HEK293 (cell line): Measurements from ENCODE around the gene CCL2.

Source experiments
- CTCF ChIA-PET: fragments of 350-600 bp; formaldehyde crosslinking; extraction: SDS; loops from one replicate; lab custom pipeline; 2021; ENCODE audit warnings: antibody characterized with exemption; lab: Yijun Ruan, JAX
- POLR2A ChIA-PET: fragments of 300-600 bp; formaldehyde crosslinking; extraction: SDS; loops from one replicate; lab custom pipeline; 2020; ENCODE audit warnings: antibody characterized with exemption, inconsistent platforms; lab: Yijun Ruan, JAX
- H3K27ac ChIP-seq: fragments of 200-500 bp; sonication (Bioruptor generic); 2 replicates; pipeline ENCODE4 v1.5.1; 2014; ENCODE audit warnings: low read depth, low read length, control low read depth, inconsistent platforms; ENCODE audit errors: extremely low read depth
- H3K36me3 ChIP-seq, 2 experiments: fragments of 200-500 bp in 1 of 2; sonication (Bioruptor generic) in 1 of 2; 1 replicate in 1 of 2; 2 replicates in 1 of 2; pipeline ENCODE4 v1.5.1; 2014 to 2017; ENCODE audit warnings: inconsistent platforms in 2 of 2, low read length in 2 of 2; ENCODE audit not compliant: control insufficient read depth in 2 of 2, insufficient read depth in 1 of 2
- H3K4me1 ChIP-seq: fragments of 200-500 bp; sonication (Bioruptor generic); 2 replicates; pipeline ENCODE4 v1.5.1; 2014; ENCODE audit warnings: mild to moderate bottlenecking, low read length, inconsistent platforms; ENCODE audit not compliant: control insufficient read depth, insufficient read depth
- H3K4me3 ChIP-seq: 2 replicates; pipeline ENCODE4 v1.5.1; 2011; ENCODE audit warnings: low read depth, mild to moderate bottlenecking, control low read depth, low read length, moderate library complexity
- H3K9me3 ChIP-seq: fragments of 200-500 bp; sonication (Bioruptor generic); 2 replicates; pipeline ENCODE4 v1.5.1; 2014; ENCODE audit warnings: low read depth, low read length, inconsistent platforms; ENCODE audit not compliant: control insufficient read depth, insufficient read depth
- BCL11A ChIP-seq: fragments of 450-650 bp; formaldehyde crosslinking; IDR thresholded peaks from 2 replicates; pipeline ENCODE4 v1.5.1; 2016; ENCODE audit warnings: low read depth, missing biosample characterization, missing genetic modification characterization
- GLIS2 ChIP-seq: fragments of 450-650 bp; formaldehyde crosslinking; IDR thresholded peaks from 2 replicates; pipeline ENCODE4 v1.5.1; 2016; ENCODE audit warnings: missing biosample characterization, missing genetic modification characterization
- KLF1 ChIP-seq: fragments of 450-650 bp; formaldehyde crosslinking; IDR thresholded peaks from 2 replicates; pipeline ENCODE4 v1.5.1; 2016; ENCODE audit warnings: missing biosample characterization, missing genetic modification characterization
- KLF16 ChIP-seq: fragments of 450-650 bp; formaldehyde crosslinking; IDR thresholded peaks from 2 replicates; pipeline ENCODE4 v1.5.1; 2017; ENCODE audit warnings: missing biosample characterization, missing genetic modification characterization
- MEIS1 ChIP-seq: sonication (generic); formaldehyde crosslinking; IDR thresholded peaks from 2 replicates; pipeline ENCODE4 v1.8.1; 2022; ENCODE audit warnings: missing genetic modification reagents, mild to moderate bottlenecking, borderline replicate concordance
- PRDM4 ChIP-seq: fragments of 450-650 bp; formaldehyde crosslinking; IDR thresholded peaks from 2 replicates; pipeline ENCODE4 v1.5.1; 2017; ENCODE audit warnings: missing biosample characterization, missing genetic modification characterization
- REPIN1 ChIP-seq: fragments of 450-650 bp; formaldehyde crosslinking; IDR thresholded peaks from 2 replicates; pipeline ENCODE4 v1.5.1; 2017; ENCODE audit warnings: missing biosample characterization, missing genetic modification characterization, low read depth
- SETDB1 ChIP-seq: IDR thresholded peaks from one replicate; pipeline ENCODE4 v1.6.1; 2017; ENCODE audit warnings: mild to moderate bottlenecking, low read length, moderate library complexity, mixed read lengths; ENCODE audit not compliant: insufficient read length
- SP2 ChIP-seq: fragments of 450-650 bp; formaldehyde crosslinking; IDR thresholded peaks from 2 replicates; pipeline ENCODE4 v1.5.1; 2016; ENCODE audit warnings: missing biosample characterization, missing genetic modification characterization
- TCF7L2 ChIP-seq: IDR thresholded peaks from 2 replicates; pipeline ENCODE4 v1.6.1; 2011; ENCODE audit warnings: low read depth, mild to moderate bottlenecking, inconsistent platforms, low read length, moderate library complexity, borderline replicate concordance
- ZBTB20 ChIP-seq: fragments of 450-650 bp; formaldehyde crosslinking; IDR thresholded peaks from 2 replicates; pipeline ENCODE4 v1.5.1; 2016; ENCODE audit warnings: missing biosample characterization, missing genetic modification characterization
- ZFHX2 ChIP-seq: fragments of 450-650 bp; formaldehyde crosslinking; conservative IDR thresholded peaks from 2 replicates; pipeline ENCODE4 v1.5.1; 2016; ENCODE audit warnings: missing biosample characterization, missing genetic modification characterization
- ZNF114 ChIP-seq: fragments of 450-650 bp; formaldehyde crosslinking; IDR thresholded peaks from 2 replicates; pipeline ENCODE4 v1.5.0; 2017; ENCODE audit warnings: missing biosample characterization, missing genetic modification characterization
- ZNF184 ChIP-seq: fragments of 450-650 bp; IDR thresholded peaks from 2 replicates; pipeline ENCODE4 v1.5.1; 2018; ENCODE audit warnings: missing biosample characterization, mild to moderate bottlenecking, missing genetic modification characterization
- ZNF214 ChIP-seq: fragments of 450-650 bp; formaldehyde crosslinking; IDR thresholded peaks from 2 replicates; pipeline ENCODE4 v1.5.1; 2017; ENCODE audit warnings: missing biosample characterization, mild to moderate bottlenecking, missing genetic modification characterization, borderline replicate concordance
- ZNF266 ChIP-seq: fragments of 450-650 bp; formaldehyde crosslinking; IDR thresholded peaks from 2 replicates; pipeline ENCODE4 v1.5.1; 2016; ENCODE audit warnings: missing biosample characterization, missing genetic modification characterization, low read depth
- ZNF311 ChIP-seq: fragments of 450-650 bp; formaldehyde crosslinking; IDR thresholded peaks from 2 replicates; pipeline ENCODE4 v1.5.1; 2017; ENCODE audit warnings: missing biosample characterization, missing genetic modification characterization, borderline replicate concordance
- ZNF341 ChIP-seq: fragments of 450-650 bp; formaldehyde crosslinking; IDR thresholded peaks from 2 replicates; pipeline ENCODE4; 2016; ENCODE audit warnings: low read depth, missing biosample characterization, missing genetic modification characterization
- ZNF416 ChIP-seq: fragments of 450-650 bp; formaldehyde crosslinking; IDR thresholded peaks from 2 replicates; pipeline ENCODE4 v1.5.1; 2016; ENCODE audit warnings: missing biosample characterization, missing genetic modification characterization
- ZNF426 ChIP-seq: fragments of 450-650 bp; formaldehyde crosslinking; IDR thresholded peaks from 2 replicates; pipeline ENCODE4 v1.5.1; 2017; ENCODE audit warnings: missing biosample characterization, missing genetic modification characterization, mild to moderate bottlenecking, inconsistent platforms, moderate library complexity
- ZNF514 ChIP-seq: fragments of 450-650 bp; formaldehyde crosslinking; IDR thresholded peaks from 2 replicates; pipeline ENCODE4 v1.5.1; 2016; ENCODE audit warnings: missing biosample characterization, missing genetic modification characterization
- ZNF544 ChIP-seq: fragments of 450-650 bp; formaldehyde crosslinking; IDR thresholded peaks from 2 replicates; pipeline ENCODE4 v1.5.0; 2017; ENCODE audit warnings: missing biosample characterization, missing genetic modification characterization
- ZNF549 ChIP-seq: fragments of 450-650 bp; IDR thresholded peaks from 2 replicates; pipeline ENCODE4 v1.5.1; 2018; ENCODE audit warnings: missing biosample characterization, missing genetic modification characterization, mild to moderate bottlenecking, inconsistent platforms, moderate library complexity
- ZNF571 ChIP-seq: fragments of 450-650 bp; formaldehyde crosslinking; IDR thresholded peaks from 2 replicates; pipeline ENCODE4 v1.5.0; 2017; ENCODE audit warnings: missing biosample characterization, missing genetic modification characterization
- ZNF623 ChIP-seq: fragments of 450-650 bp; formaldehyde crosslinking; IDR thresholded peaks from 2 replicates; pipeline ENCODE4 v1.5.1; 2016; ENCODE audit warnings: missing biosample characterization, missing genetic modification characterization
- ZNF626 ChIP-seq: fragments of 450-650 bp; sonication (Bioruptor Pico); formaldehyde crosslinking; IDR thresholded peaks from 2 replicates; pipeline ENCODE4 v1.5.1; 2018; ENCODE audit warnings: missing biosample characterization, missing genetic modification characterization, inconsistent platforms
- ZNF658 ChIP-seq: fragments of 450-650 bp; formaldehyde crosslinking; IDR thresholded peaks from 2 replicates; pipeline ENCODE4; 2016; ENCODE audit warnings: missing biosample characterization, missing genetic modification characterization
- ZNF660 ChIP-seq: fragments of 450-650 bp; IDR thresholded peaks from 2 replicates; pipeline ENCODE4 v1.5.1; 2018; ENCODE audit warnings: missing biosample characterization, mild to moderate bottlenecking, missing genetic modification characterization
- ZNF707 ChIP-seq: fragments of 450-650 bp; formaldehyde crosslinking; IDR thresholded peaks from 2 replicates; pipeline ENCODE4 v1.5.1; 2016; ENCODE audit warnings: missing biosample characterization, missing genetic modification characterization
- ZSCAN23 ChIP-seq: fragments of 450-650 bp; formaldehyde crosslinking; IDR thresholded peaks from 2 replicates; pipeline ENCODE4 v1.5.1; 2016; ENCODE audit warnings: missing biosample characterization, missing genetic modification characterization
- ZSCAN5A ChIP-seq: fragments of 450-650 bp; formaldehyde crosslinking; IDR thresholded peaks from 2 replicates; pipeline ENCODE4 v1.5.1; 2016; ENCODE audit warnings: missing biosample characterization, missing genetic modification characterization
- TF ChIP-seq, protein P1 (sequence below): fragments of 450-650 bp; formaldehyde crosslinking; IDR thresholded peaks from 2 replicates; pipeline ENCODE4 v1.5.1; 2016; ENCODE audit warnings: missing biosample characterization, missing genetic modification characterization

CCL2 gene

DNA sequence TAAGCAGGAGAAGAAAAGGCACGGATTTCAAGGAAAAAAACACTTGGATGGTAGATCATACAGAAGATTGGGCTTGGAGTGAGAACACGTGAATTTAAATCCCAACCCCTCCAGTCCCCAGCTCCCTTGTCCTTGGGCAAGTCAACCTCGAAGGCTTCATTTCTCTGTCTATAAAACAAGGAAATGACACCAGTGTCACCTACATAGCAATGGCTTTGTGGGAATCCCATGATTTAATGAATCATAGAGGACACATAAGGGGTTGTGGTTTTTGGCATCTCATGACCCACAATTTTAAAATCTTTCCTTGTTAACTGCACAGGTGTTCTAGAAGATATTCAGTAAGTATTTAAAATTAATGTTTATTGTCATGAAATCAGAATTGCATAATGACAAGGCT is 8.2 kb upstream of the CCL2 start:
- POLR2A ChIA-PET: no interaction called here
- Histone ChIP-seq H3K4me1 (no peaks in the 10 kb centered on the region), H3K27ac (no peak overlapping the region), H3K36me3 (no peaks in the 10 kb centered on the region), H3K4me3 (no peak overlapping the region), H3K9me3 (no peaks in the 10 kb centered on the region)
- CTCF ChIA-PET: interaction anchor here (0.6 kb wide), 1 partner anchor 76 kb away, joined by 3 read pairs; no protein-coding TSS in a partner anchor
- no peak for TF ChIP-seq TCF7L2
- TF ChIP-seq ZNF707 (tag by site-specific recombination): no peak
- no peak for TF ChIP-seq ZNF549 (tag by site-specific recombination)
- TF ChIP-seq ZNF416: no peak
- TF ChIP-seq ZNF544: no peak
- TF ChIP-seq MEIS1 (CRISPR knock-in tag): no peak
- no peak for TF ChIP-seq ZNF571 (tag by site-specific recombination)
- TF ChIP-seq ZNF626: no peak
- TF ChIP-seq GLIS2: no peak
- no peak for TF ChIP-seq REPIN1 (tag by site-specific recombination)
- TF ChIP-seq ZNF658 (tag by site-specific recombination): no peak
- TF ChIP-seq ZNF426 (tag by site-specific recombination): no peak
- no peak for TF ChIP-seq ZNF311 (tag by site-specific recombination)
- no peak for TF ChIP-seq BCL11A
- no peak for TF ChIP-seq PRDM4 (tag by site-specific recombination)
- TF ChIP-seq ZNF214 (tag by site-specific recombination): no peak
- TF ChIP-seq ZSCAN5A (tag by site-specific recombination): no peak
- TF ChIP-seq SETDB1: no peak
- TF ChIP-seq ZFHX2 (tag by site-specific recombination): no peak
- TF ChIP-seq KLF1 (tag by site-specific recombination): no peak

DNA sequence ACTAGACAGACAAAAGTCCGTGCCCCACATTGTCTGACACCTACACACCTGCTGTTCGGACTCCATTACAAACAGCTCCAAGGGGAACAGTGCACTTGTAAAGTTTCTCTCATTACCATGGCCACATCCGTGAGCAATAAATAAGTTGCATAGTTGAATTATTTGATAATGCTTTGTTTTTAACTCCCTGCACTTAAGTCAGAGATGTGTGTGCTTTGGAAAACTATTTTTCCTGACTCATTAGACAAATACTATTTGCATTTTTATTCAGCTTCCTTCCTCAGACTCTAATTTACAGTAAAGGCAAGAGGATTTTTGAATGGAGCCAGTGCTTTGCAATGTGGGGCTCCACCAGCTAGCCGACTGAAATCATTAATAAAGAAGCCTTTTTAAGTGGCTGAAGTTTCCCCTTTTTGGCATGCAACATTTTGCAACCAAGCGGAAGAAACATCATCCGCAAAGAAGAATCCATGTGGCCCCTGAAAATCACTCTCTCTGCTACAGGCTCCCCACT is 6.5 kb upstream of the CCL2 start:
- no peak overlapping the region for H3K4me3 ChIP-seq
- no peaks in the 10 kb centered on the region for H3K36me3 ChIP-seq
- no peaks in the 10 kb centered on the region for H3K9me3 ChIP-seq
- CTCF ChIA-PET: interaction anchor here (2.5 to 6.0 kb wide), 2 partner anchors 48 to 112 kb away, joined by 14 to 27 read pairs; no protein-coding TSS in a partner anchor
- no peaks in the 10 kb centered on the region for H3K4me1 ChIP-seq
- POLR2A ChIA-PET: no interaction called here
- no peak overlapping the region for H3K27ac ChIP-seq
- TF ChIP-seq ZNF266 (tag by site-specific recombination): no peak
- TF ChIP-seq SP2: no peak
- no peak for TF ChIP-seq ZSCAN23 (tag by site-specific recombination)
- no peak for TF ChIP-seq ZNF184
- TF ChIP-seq, protein P1, sequence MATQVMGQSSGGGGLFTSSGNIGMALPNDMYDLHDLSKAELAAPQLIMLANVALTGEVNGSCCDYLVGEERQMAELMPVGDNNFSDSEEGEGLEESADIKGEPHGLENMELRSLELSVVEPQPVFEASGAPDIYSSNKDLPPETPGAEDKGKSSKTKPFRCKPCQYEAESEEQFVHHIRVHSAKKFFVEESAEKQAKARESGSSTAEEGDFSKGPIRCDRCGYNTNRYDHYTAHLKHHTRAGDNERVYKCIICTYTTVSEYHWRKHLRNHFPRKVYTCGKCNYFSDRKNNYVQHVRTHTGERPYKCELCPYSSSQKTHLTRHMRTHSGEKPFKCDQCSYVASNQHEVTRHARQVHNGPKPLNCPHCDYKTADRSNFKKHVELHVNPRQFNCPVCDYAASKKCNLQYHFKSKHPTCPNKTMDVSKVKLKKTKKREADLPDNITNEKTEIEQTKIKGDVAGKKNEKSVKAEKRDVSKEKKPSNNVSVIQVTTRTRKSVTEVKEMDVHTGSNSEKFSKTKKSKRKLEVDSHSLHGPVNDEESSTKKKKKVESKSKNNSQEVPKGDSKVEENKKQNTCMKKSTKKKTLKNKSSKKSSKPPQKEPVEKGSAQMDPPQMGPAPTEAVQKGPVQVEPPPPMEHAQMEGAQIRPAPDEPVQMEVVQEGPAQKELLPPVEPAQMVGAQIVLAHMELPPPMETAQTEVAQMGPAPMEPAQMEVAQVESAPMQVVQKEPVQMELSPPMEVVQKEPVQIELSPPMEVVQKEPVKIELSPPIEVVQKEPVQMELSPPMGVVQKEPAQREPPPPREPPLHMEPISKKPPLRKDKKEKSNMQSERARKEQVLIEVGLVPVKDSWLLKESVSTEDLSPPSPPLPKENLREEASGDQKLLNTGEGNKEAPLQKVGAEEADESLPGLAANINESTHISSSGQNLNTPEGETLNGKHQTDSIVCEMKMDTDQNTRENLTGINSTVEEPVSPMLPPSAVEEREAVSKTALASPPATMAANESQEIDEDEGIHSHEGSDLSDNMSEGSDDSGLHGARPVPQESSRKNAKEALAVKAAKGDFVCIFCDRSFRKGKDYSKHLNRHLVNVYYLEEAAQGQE (tag by site-specific recombination): no peak
- no peak for TF ChIP-seq ZNF341 (tag by site-specific recombination)
- TF ChIP-seq ZNF514: no peak
- TF ChIP-seq ZNF623: no peak
- no peak for TF ChIP-seq KLF16
- TF ChIP-seq ZNF660: no peak
- no peak for TF ChIP-seq ZNF571 (tag by site-specific recombination)
- TF ChIP-seq ZNF114: no peak
- no peak for TF ChIP-seq ZBTB20 (tag by site-specific recombination)
